GM19324 (cell line): ENCODE data around the gene POTEI.
"Not testable (repeated sequence)": the region's sequence is repeated elsewhere in the genome, so short reads cannot be mapped to it uniquely, and the experiment has no call there.

Experiments
- ATAC-seq: cut with Tn5 transposase; IDR thresholded peaks from one replicate; pipeline ENCODE4 v1.9.1; 2021; ENCODE audit warnings: mild to moderate bottlenecking, moderate library complexity; ENCODE audit not compliant: unreplicated experiment, low FRiP score

POTEI gene

DNA sequence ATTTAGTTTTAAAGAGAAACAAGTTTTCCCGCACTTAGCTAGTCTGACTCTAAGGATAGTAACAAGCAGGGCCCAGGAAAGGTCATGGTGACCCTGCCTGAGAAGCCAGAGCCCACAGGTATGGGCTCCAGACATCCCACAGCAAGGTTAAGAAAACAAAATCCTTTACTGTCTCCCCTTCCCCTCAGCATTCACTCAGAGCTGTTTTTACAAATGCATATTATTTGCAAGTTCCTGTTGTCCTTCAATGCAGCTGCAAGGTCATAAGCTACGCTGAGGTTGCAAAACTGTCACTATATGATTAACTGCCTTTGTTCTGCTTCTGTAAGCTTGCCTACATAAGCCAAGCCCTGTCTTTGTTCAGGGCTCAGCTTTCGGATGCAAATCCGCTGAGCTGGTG, 18.1 kb downstream of the POTEI start:
- not testable (repeated sequence) for ATAC-seq

DNA sequence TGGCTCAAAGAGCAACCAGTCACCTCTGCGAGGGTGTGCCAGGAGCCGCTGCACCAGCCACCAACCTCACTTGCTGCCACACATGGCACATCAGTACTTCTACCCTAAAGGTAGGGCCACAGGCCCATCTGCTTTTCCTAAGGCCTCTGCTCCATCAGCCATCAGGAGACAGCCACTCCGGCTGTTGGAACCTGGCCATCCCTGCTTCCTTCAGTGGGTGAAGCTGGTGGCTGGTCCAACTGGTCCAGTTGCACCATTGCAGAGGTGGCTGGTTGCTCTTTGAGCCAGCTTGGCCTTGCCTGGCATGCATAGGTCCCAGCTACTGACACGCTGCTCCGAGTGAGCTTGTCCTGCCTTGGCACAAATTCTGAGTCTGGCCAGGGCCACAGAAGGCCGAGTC, 53.7 kb downstream of the POTEI start:
- not testable (repeated sequence) for ATAC-seq

DNA sequence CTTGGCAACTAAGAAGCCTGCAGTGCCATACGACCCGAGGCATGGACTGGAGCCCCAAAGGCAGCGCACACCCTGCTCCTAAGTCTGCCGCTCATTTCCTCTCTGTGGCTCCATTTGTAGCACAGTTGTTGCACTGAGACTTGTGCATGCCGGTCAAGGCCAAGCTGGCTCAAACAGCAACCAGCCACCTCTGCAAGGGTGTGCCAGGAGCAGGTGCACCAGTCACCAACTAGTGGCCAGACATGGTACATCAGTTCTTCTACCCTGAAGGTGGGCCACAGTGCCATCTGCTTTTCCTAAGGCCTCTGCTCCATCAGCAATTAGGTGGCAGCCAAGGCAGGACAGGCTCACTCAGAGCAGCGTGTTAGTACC, 54.4 kb downstream of the POTEI start:
- ATAC-seq = not testable (repeated sequence)

DNA sequence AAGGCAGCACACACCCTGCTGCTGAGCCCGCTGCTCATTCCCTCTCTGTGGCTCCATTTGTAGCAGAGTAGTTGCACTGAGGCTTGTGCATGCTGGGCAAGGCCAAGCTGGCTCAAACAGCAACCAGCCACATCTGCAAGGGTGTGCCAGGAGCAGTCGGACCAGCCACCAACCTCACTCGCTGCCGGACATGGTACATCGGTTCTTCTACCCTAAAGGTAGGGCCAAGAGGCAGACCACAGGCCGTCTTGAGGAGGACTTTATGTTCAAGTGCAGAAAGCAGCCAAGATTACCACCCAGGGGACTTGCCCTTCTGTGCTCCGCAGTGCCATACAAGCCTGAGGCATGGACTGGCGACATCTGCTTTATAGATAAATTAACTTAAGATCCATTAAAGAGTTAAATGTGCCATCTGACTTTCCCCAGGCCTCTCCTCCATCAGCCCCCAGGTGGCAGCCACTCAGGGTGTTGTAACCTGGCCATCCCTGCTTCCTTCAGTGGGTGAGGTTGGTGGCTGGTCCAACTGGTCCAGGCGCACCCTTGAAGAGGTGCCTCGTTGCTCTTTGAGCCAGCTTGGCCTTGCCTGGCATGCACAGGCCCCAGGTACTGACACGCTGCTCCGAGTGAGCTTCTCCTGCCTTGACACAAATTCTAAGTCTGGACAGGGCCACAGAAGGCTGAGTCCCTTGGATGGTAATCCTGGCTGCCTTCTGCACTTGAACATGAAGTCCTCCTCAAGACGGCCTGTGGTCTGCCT, 55.0 kb downstream of the POTEI start:
- not testable (repeated sequence) for ATAC-seq

DNA sequence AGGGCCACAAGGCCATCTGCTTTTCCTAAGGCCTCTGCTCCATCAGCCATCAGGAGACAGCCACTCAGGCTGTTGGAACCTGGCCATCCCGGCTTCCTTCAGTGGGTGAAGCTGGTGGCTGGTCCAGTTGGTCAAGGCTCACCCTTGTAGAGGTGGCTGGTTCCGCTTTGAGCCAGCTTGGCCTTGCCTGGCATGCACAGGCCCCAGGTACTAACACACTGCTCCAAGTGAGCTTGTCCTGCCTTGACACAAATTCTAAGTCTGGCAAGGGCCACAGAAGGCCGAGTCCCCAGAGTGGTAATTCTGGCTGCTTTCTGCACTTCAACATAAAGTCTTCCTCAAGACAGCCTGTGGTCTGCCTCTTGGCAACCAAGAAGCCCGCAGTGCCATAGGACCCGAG, 56.2 kb downstream of the POTEI start:
- ATAC-seq = not testable (repeated sequence)

DNA sequence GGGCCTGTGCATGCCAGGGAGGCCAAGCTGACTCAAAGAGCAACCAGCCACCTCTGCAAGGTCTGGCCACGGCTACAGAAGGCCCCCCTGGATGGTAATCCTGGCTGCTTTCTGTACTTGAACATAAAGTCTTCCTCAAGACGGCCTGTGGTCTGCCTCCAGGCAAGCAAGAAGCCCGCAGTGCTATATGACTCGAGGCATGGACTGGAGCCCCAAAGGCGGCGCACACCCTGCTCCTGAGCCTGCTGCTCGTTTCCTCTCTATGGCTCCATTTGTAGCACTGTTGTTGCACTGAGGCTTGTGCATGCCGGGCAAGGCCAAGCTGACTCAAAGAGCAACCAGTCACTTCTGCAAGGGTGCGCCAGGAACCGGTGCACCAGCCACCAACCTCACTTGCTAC, 57.3 kb downstream of the POTEI start:
- ATAC-seq = not testable (repeated sequence)

DNA sequence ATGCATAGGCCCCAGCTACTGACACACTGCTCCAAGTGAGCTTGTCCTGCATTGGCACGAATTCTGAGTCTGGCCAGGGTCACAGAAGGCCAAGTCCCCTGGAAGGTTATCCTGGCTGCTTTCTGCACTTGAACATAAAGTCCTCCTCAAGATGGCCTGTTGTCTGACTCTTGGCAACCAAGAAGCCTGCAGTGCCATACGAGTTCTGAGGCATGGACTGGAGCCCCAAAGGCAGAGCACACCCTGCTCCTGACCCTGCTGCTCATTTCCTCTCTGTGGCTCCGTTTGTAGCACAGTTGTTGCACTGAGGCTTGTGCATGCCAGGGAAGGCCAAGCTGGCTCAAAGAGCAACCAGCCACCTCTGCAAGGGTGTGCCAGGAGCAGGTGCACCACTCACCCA, 57.9 kb downstream of the POTEI start:
- not testable (repeated sequence) for ATAC-seq

DNA sequence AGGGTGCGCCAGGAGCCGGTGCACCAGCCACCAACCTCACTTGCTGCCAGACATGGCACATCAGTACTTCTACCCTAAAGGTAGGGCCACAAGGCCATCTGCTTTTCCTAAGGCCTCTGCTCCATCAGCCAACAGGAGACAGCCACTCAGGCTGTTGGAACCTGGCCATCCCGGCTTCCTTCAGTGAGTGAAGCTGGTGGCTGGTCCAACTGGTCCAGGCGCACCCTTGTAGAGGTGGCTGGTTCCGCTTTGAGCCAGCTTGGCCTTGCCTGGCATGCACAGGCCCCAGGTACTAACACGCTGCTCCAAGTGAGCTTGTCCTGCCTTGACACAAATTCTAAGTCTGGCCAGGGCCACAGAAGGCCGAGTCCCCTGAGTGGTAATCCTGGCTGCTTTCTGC, 58.8 kb downstream of the POTEI start:
- not testable (repeated sequence) for ATAC-seq

DNA sequence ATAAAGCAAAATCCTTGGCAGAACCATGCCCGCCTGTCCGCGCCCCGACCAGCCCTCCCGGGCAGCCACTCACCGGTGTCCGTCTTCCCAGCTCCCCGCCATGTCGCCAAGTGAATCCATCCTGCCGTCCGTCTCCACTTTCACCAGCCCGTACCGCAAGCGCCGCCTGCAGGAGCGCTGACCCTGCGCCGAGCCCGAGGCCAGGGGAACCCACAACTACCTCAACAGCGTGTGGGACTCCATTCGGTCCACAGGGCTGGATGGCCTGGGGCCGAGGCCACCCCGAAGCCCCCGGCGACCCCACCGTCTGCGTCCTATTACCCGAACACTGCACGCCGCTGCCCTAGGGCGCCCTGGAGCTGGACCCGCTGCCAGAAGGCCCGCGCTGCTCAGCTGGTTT, 81.5 kb downstream of the POTEI start:
- ATAC-seq = not testable (repeated sequence)

DNA sequence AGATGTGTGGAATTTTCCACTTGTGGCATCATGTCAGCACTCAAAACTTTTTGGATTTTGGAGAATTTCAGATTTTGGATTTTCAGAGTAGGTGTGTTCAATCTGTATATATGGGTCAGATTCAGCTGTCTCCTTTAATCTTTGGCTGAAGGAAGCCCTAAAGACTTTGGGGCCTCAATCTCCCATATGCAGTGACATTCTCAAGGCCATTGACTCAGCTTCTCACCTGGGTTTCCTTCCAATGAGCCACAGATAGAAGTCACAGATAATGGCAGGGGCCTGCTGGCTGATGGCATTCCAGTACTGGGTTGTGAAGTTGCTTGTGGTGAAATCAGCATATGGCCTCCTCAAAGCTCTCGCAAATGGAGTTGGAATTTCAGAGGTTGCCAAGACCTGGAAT, 90.3 kb downstream of the POTEI start:
- not testable (repeated sequence) for ATAC-seq

DNA sequence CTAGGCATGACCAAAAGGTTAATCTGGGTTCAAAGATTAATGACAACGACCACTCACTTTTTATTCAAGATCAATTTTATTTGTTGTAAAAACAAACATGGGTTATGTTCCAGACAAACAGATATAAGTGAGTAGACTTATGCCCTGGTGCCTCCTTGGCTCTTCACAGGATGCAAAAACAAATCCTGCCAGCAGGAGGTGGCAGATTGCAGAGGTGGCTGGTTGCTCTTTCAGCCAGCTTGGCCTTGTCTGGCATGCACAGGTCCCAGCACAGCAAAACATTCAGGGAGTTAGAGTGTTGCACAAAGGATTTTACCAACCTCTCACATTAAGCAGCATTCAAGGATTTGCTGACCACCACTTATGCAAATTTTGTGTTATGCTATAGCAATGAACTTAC, 92.4 kb downstream of the POTEI start:
- ATAC-seq = not testable (repeated sequence)
